Measurements from ENCODE around the gene NPAS3.

The NPAS3 gene

DNA sequence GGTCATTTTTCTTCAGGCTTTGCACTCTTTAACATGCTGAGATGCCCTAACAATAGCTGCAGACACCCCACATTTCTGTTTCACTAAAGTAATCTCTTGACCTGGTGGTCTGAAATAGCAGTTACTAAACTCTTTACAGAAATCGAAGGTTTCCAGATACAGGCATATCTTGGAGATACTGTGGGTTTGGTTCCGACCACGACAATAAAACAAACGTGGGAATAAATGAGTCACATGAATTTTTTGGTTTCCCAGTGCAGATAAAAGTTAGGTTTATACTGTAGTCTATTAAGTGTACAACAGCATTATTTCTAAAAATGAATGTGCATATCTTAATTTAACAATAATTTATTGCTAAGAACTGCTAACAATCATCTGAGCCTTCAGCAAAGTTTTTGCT, 803.5 kb downstream of the NPAS3 start:
- H3K9me3 ChIP-seq (ENCODE audit: control insufficient read depth, insufficient read depth, low read length) = no peaks in the 10 kb centered on the region
- H3K4me1 ChIP-seq (ENCODE audit: insufficient read depth, low read length) = no peaks in the 10 kb centered on the region
- no peaks in the 10 kb centered on the region for H3K36me3 ChIP-seq (ENCODE audit: insufficient read depth, low read length)
- no peak overlapping the region for H3K9ac ChIP-seq (ENCODE audit: low read depth, low read length)

DNA sequence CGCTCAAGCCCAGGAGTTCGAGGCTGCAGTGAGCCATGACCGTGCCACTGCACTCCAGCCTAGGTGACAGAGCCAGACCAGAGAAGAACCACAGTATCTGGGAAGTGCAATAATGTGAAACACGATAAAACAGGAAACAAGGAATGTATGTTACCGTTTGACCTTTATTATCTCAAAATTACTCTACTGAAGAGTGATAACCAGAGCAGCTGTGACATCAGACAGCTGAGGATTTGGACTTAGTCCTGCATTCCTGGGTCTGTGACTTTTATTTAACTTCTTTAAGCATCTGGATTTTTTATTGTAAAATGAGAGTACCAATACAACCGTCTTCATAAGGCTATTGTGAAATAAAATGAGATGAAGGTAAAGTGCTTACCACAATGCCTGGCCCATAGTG, 806.5 kb downstream of the NPAS3 start:
- Histone ChIP-seq H3K36me3 (ENCODE audit: insufficient read depth, low read length) (no peaks in the 10 kb centered on the region), H3K9ac (ENCODE audit: low read depth, low read length) (no peak overlapping the region), H3K9me3 (ENCODE audit: control insufficient read depth, insufficient read depth, low read length) (no peaks in the 10 kb centered on the region), H3K4me1 (ENCODE audit: insufficient read depth, low read length) (no peaks in the 10 kb centered on the region)

DNA sequence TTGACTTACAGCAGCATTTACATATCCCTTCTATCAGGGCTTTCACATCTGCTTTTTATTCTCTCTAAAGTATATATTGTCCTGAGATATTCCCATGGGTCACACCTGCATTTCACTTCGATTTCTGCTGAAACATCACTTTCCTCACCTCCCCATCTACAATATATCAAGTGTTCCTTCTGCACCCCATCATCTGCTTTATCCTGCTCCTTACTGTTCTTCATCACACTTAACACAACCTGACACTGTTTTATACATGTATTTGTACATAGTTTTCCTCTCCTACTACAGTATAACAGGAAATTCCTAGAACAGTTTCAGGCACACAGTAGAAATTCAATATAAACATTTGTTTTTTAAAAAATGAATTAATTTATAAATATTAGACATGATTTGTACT, 809.1 kb downstream of the NPAS3 start:
- H3K9ac ChIP-seq (ENCODE audit: low read depth, low read length) = no peak overlapping the region
- no peaks in the 10 kb centered on the region for H3K36me3 ChIP-seq (ENCODE audit: insufficient read depth, low read length)
- H3K9me3 ChIP-seq (ENCODE audit: control insufficient read depth, insufficient read depth, low read length) = no peaks in the 10 kb centered on the region
- H3K4me1 ChIP-seq (ENCODE audit: insufficient read depth, low read length) = no peaks in the 10 kb centered on the region

DNA sequence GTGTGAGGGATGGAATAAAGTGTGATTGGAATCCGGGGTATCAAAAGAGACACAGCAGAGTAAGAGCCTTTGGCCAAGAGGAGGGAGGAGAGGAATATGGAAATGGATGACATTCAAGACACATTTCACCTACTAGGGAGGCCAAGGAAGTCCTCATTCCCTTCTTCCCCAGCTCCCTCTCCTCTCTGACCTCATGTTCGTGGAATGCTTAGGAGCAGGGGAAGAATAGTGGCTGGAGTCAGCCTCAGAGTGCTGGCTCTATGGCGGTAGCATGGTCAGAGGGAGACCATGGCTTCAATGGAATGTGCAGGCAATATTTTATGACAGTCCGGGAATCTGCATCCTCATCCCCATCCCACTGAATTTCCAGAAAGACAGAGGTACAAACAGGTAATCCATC, 815.6 kb downstream of the NPAS3 start:
- Histone ChIP-seq H3K9me3 (ENCODE audit: control insufficient read depth, insufficient read depth, low read length) (no peaks in the 10 kb centered on the region), H3K9ac (ENCODE audit: low read depth, low read length) (no peak overlapping the region), H3K4me1 (ENCODE audit: insufficient read depth, low read length) (peaks cover 12% of the 10 kb centered on the region), H3K36me3 (ENCODE audit: insufficient read depth, low read length) (no peaks in the 10 kb centered on the region)

DNA sequence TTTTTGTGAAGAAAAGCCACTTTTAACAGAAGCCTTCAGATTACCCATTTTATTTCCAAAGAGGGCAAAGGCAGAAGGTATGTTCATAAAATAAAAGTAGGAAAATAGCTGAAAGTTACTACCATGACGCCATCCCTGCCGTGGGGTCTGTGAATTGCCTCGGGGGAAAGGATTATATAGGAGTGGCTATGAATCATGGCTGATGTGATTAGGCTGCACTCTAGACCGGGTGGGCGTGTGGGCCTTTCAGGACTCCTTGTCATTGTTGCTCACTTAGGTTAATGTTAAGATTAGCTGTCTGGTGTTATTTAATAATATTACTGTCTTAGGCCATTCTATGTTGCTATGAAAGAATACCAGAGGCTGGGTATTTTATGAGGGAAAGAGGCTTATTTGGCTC, 816.7 kb downstream of the NPAS3 start:
- Histone ChIP-seq H3K9ac (ENCODE audit: low read depth, low read length) (no peak overlapping the region), H3K9me3 (ENCODE audit: control insufficient read depth, insufficient read depth, low read length) (no peaks in the 10 kb centered on the region), H3K36me3 (ENCODE audit: insufficient read depth, low read length) (no peaks in the 10 kb centered on the region), H3K4me1 (ENCODE audit: insufficient read depth, low read length) (peaks cover 12% of the 10 kb centered on the region)

DNA sequence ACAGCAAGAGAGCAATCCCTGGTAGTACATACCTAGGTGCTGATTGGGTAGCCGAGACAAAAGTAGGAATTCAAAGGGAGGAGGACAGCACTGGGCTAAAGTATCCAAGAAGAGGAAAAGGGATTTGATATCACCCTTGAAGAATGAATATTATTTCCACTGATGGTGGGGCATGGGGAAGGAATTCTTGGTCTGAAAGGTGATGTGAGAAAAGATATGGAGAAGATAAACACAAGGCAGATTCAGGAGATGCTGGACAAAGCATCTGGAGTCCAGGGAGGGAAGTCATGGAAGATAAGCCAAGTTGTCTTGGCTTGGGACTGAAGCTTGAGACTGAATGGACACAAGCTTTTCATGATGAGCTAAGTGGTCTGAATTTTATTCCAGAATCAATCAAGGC, 818.2 kb downstream of the NPAS3 start:
- H3K4me1 ChIP-seq (ENCODE audit: insufficient read depth, low read length) = peaks cover 12% of the 10 kb centered on the region
- no peak overlapping the region for H3K9ac ChIP-seq (ENCODE audit: low read depth, low read length)
- no peaks in the 10 kb centered on the region for H3K36me3 ChIP-seq (ENCODE audit: insufficient read depth, low read length)
- H3K9me3 ChIP-seq (ENCODE audit: control insufficient read depth, insufficient read depth, low read length) = no peaks in the 10 kb centered on the region

DNA sequence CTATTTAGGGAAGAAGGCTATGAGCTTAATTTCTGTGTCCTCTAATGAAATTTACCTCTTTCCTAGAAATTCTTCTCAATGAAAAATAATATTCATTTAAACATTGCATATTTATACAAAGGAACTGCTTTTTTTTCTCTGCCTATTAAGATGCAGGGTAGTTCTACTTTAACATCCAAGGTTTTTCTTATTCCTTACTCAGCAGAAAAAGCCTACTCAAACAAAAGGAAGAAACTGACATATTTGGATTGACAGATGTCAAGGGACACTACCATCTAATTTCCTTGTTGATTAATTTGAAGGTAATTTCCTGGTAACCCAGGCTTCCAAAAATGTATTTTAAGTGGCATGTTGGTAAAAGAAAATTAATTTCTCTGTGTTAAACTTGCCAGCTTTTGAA, 819.9 kb downstream of the NPAS3 start:
- Histone ChIP-seq H3K9me3 (ENCODE audit: control insufficient read depth, insufficient read depth, low read length) (no peaks in the 10 kb centered on the region), H3K36me3 (ENCODE audit: insufficient read depth, low read length) (no peaks in the 10 kb centered on the region), H3K9ac (ENCODE audit: low read depth, low read length) (no peak overlapping the region), H3K4me1 (ENCODE audit: insufficient read depth, low read length) (peaks cover 12% of the 10 kb centered on the region)

DNA sequence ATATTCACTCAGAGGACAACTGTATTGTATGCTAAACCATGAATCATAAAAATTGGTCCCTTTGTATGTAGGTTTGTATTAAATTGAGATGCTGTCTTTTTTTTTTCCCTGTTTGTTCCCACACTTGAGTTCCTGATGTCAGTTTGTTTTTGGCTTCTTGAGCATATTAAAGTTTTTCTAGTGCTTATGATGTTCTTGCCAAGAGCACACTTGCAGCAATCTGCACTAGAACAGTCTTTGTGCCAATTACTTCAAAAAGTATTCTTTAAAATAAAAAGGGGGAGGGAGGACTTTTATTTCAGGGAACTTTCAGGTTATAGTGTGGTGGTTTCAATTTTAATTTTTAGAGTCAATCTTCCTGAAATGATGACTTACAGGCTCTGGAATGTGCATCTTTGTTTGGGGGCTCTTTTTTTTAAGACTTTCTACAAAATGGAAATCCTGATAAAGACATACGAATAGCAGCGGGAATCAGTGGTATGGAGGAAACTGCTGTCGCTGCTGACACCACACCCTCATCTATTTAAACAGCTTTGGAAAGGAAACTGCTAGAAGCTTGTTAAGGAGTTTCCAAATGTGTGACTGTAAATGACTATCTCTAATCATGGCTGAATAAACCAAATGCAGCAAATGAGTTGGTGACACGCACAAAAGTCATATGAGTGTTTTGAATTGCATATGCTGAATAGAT, 823.6 kb downstream of the NPAS3 start:
- Histone ChIP-seq H3K9me3 (ENCODE audit: control insufficient read depth, insufficient read depth, low read length) (no peaks in the 10 kb centered on the region), H3K36me3 (ENCODE audit: insufficient read depth, low read length) (no peaks in the 10 kb centered on the region), H3K9ac (ENCODE audit: low read depth, low read length) (no peak overlapping the region), H3K4me1 (ENCODE audit: insufficient read depth, low read length) (peaks cover 22% of the 10 kb centered on the region)

DNA sequence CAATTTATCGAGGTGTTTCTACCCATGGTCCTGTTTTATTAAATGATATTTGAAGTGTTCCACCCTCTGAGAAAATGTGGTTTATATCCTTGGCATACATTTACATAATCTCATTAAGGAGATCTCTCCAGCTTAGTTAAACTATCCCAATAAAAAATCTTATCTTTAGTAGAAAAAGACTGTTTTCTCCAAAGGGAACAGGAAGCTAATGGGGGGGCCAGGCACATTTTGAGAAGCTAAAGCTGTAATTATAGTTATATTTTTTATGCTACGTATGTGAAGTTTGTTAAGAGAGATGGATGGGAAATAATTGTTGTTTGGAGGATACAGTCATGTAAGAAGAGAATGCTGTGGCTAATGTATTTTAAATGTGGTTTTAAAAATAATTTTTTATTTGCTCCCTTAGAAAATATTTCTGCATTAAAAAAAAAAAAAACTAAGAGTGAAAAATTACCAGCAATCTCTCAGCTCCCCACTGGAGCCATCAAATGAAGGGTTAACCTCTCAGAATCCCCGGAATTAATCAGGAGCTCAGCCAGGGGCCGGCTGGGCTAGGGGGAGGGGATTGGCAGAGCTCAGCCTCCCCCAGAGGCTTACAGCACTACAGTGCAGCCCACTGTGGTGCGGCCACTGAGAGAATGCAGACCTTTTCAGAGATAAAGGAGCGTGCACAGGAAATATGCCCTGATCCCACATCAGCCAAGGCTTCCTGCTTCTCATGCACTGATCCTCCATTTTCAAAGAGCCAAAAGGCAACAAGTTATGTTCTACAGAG, 826.4 kb downstream of the NPAS3 start:
- Histone ChIP-seq H3K9ac (ENCODE audit: low read depth, low read length) (no peak overlapping the region), H3K36me3 (ENCODE audit: insufficient read depth, low read length) (no peaks in the 10 kb centered on the region), H3K4me1 (ENCODE audit: insufficient read depth, low read length) (peaks cover 22% of the 10 kb centered on the region), H3K9me3 (ENCODE audit: control insufficient read depth, insufficient read depth, low read length) (no peaks in the 10 kb centered on the region)

DNA sequence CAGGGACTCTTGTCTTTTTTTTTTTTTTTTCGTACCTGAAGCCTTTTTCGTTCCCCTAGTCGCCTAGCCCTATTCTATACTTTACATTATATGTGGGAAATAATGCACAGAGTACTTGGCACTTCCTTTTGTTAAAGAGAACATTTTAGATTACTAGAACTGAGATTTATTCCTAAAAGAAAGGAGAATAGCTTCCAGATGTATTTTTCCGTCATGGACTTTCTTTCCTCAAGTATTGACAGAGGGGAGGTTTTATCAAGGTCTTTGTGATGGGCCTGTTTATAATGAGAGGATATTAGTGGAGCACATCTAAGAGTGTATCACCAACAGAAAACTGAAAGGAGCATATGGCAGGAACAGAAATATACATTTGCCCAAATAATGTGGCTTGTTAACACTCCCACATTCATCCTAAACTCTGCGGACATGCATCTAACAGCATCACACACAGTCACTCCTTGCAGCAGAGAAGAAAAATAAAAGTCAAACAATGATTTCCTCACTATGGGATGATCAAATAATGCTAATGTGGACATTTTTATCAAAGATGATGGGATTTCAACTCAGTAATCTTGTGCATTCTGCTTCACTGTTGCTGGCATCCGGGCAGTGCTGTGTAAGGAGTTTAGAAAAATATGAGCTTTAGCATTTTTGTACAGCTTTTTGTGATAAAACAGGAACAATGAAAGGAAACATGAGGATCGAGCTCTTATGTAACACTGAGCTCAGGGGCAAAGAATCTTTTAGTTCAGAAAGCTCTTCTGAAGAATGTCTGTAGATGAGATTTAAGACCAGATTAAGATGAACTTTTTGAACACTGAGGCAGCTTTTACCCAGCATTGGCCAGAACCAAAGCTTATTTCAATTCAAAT, 829.1 kb downstream of the NPAS3 start:
- H3K4me1 ChIP-seq (ENCODE audit: insufficient read depth, low read length) = peaks cover 22% of the 10 kb centered on the region
- H3K9me3 ChIP-seq (ENCODE audit: control insufficient read depth, insufficient read depth, low read length) = no peaks in the 10 kb centered on the region
- H3K9ac ChIP-seq (ENCODE audit: low read depth, low read length) = no peak overlapping the region
- H3K36me3 ChIP-seq (ENCODE audit: insufficient read depth, low read length) = no peaks in the 10 kb centered on the region

DNA sequence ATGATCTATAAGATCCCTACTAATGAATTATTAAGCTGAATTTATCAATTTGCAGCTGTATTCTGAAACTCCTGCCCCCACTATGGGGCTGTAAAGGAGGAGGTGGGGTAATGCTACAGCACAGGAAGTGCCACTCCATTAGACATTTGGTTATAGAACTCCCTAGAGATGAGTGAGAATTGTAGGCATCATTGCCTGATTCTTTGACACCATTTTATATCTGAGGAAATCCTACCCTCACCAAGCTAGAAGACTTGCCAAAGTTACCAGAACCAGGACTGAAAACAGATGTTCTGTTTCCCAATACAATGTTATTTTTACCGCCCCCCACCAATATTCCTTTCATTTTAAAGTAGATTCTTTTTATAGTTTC, 829.8 kb downstream of the NPAS3 start:
- H3K36me3 ChIP-seq (ENCODE audit: insufficient read depth, low read length) = no peaks in the 10 kb centered on the region
- no peak overlapping the region for H3K9ac ChIP-seq (ENCODE audit: low read depth, low read length)
- peaks cover 22% of the 10 kb centered on the region for H3K4me1 ChIP-seq (ENCODE audit: insufficient read depth, low read length)
- H3K9me3 ChIP-seq (ENCODE audit: control insufficient read depth, insufficient read depth, low read length) = no peaks in the 10 kb centered on the region

DNA sequence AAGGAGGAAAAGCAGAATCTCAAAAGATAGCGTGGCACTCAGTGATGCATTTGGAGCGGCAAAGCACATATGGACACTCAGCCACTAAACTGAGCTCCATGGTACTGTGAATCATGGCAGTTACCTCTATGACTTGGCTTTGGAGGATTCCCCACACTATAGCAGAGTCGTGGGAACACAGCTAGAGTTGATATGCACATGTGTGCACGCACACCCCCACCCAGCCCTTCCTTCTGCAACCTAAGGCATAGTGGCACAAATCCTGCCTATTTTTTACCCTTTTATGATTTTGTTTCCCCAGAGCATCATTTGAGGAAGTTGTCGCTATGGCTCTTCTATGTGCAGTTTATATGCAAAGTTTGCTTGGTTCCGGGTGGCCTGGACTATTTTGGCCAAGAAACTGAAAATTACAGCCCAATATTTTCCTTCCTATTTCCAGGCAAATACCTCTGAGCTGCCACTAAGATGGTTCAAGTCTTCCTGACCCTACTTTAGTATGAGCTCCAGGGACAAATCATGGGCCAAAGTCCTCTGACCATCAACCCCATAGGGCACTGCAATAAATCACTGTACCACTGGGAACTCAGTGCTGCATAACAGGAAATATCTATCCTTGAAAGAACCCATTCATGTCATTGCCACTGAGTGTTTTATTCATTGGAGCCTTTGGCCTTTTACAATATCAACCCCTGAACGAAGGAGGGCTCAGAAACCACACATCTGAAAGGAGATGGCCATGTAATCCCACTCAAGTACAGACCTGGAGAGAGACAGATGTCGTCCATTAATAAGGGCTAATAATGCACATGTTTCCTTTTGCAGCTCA, 834.7 kb downstream of the NPAS3 start:
- H3K9me3 ChIP-seq (ENCODE audit: control insufficient read depth, insufficient read depth, low read length) = no peaks in the 10 kb centered on the region
- H3K9ac ChIP-seq (ENCODE audit: low read depth, low read length) = no peak overlapping the region
- no peaks in the 10 kb centered on the region for H3K36me3 ChIP-seq (ENCODE audit: insufficient read depth, low read length)
- H3K4me1 ChIP-seq (ENCODE audit: insufficient read depth, low read length) = peaks cover 11% of the 10 kb centered on the region; the same call in 1 of the 2 replicates

DNA sequence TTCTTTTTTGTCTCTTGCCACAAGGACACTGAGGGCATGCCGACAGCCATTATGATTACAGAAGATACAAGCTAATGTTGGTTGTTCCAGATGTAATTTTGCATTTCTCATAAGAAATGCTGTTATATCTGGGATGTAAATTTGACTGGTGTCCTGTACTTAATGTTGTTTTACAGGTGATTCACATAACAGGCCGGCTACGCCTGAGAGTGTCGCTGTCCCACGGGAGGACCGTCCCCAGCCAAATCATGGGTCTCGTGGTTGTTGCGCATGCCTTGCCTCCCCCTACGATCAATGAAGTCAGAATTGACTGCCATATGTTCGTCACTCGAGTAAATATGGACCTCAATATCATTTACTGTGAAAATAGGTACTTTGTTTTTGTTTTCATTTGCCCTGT, 835.5 kb downstream of the NPAS3 start:
- H3K36me3 ChIP-seq (ENCODE audit: insufficient read depth, low read length) = no peaks in the 10 kb centered on the region
- H3K9me3 ChIP-seq (ENCODE audit: control insufficient read depth, insufficient read depth, low read length) = no peaks in the 10 kb centered on the region
- no peak overlapping the region for H3K9ac ChIP-seq (ENCODE audit: low read depth, low read length)

More for the DNA sequence above, 835.5 kb downstream of the NPAS3 start:
- peaks cover 11% of the 10 kb centered on the region; the same call in 1 of the 2 replicates for H3K4me1 ChIP-seq (ENCODE audit: insufficient read depth, low read length)

Measured in ES-I3 (cell line).